Measurements from ENCODE around the gene CYP1B1.

DNA sequence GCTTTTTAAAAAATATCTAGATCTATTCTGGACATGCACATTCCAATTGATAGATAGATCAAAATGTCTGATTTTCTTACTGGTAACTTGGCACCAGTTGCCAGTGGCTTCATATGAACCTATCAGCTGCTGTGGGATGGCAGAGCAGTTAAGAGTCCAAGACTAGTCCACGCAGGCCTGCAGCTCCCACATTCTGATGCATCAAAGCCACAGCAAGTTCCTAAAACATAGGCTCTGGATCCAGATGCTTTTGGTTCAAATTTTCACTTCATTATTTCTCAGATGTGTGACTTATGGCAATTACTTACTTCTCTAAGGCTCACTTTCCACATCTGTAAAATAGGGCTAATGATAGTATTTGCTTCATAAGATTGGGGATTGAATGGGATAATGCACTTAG, 48.0 kb upstream of the CYP1B1 start:
- TF ChIP-seq, protein P1, sequence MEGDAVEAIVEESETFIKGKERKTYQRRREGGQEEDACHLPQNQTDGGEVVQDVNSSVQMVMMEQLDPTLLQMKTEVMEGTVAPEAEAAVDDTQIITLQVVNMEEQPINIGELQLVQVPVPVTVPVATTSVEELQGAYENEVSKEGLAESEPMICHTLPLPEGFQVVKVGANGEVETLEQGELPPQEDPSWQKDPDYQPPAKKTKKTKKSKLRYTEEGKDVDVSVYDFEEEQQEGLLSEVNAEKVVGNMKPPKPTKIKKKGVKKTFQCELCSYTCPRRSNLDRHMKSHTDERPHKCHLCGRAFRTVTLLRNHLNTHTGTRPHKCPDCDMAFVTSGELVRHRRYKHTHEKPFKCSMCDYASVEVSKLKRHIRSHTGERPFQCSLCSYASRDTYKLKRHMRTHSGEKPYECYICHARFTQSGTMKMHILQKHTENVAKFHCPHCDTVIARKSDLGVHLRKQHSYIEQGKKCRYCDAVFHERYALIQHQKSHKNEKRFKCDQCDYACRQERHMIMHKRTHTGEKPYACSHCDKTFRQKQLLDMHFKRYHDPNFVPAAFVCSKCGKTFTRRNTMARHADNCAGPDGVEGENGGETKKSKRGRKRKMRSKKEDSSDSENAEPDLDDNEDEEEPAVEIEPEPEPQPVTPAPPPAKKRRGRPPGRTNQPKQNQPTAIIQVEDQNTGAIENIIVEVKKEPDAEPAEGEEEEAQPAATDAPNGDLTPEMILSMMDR (IDR thresholded peaks at IDR 0.05), result no peak
- no peak for TF ChIP-seq POLR2A (IDR thresholded peaks at IDR 0.05)

All from lower leg skin (tissue), 3 donors.